ENCODE results near the gene CDC20. TPM values are rescaled to one million over a fixed set of nuclear protein-coding genes. Genes with fewer than 3 reads are reported as not detected.

CDC20 gene
- total RNA-seq, 4 donors from 2014 or later = 0.42 to 0.69 (median 0.54) TPM; not detected in 1

DNA sequence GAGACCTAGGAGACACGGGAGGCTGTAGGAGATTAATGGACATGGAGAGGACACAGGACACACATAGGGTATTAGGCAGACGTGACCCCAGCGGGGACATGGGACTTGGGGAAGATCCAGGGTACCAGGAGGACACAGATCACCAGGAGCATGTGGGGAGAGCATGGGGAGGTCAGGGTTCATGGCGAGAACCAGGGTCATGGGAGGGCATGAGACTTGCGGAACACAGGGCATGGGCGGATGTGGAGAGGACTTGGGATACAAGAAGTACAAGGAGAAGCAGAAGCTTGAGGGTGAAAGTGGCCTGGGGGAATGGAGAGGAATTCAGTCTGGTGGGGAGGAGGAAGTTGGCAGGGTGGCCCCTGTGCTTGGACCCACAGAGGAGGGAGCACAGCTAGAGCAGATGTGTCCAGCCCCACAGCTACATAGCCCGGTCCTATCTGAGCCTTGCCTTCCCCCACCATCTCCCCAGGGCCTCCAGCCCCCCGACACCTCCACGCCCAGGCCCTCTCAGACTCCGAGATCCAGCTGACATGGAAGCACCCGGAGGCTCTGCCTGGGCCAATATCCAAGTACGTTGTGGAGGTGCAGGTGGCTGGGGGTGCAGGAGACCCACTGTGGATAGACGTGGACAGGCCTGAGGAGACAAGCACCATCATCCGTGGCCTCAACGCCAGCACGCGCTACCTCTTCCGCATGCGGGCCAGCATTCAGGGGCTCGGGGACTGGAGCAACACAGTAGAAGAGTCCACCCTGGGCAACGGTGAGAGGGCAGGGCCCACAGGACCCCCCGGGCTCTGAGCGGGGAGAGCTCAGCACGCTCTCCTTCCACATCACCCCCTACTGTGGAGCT is 45.9 kb upstream of the CDC20 start:
- H3K9me3 ChIP-seq = no peaks in the 10 kb centered on the region
- no peak overlapping the region for H3K4me3 ChIP-seq
- H3K4me1 ChIP-seq = no peaks in the 10 kb centered on the region
- H3K36me3 ChIP-seq = no peaks in the 10 kb centered on the region
- ATAC-seq = no peak
- WGBS, 2 donors (ENCODE audit: low coverage in 1 of 2) = 86 to 95% methylated on average over 4 to 11 of the region's 24 CpGs
- no peaks in the 10 kb centered on the region for H3K27me3 ChIP-seq
- TF ChIP-seq POLR2A (IDR thresholded peaks at IDR 0.05) (no peak), POLR2AphosphoS5 (IDR thresholded peaks at IDR 0.05) (no peak), EP300 (IDR thresholded peaks at IDR 0.05) (no peak)
- TF ChIP-seq, protein P1, sequence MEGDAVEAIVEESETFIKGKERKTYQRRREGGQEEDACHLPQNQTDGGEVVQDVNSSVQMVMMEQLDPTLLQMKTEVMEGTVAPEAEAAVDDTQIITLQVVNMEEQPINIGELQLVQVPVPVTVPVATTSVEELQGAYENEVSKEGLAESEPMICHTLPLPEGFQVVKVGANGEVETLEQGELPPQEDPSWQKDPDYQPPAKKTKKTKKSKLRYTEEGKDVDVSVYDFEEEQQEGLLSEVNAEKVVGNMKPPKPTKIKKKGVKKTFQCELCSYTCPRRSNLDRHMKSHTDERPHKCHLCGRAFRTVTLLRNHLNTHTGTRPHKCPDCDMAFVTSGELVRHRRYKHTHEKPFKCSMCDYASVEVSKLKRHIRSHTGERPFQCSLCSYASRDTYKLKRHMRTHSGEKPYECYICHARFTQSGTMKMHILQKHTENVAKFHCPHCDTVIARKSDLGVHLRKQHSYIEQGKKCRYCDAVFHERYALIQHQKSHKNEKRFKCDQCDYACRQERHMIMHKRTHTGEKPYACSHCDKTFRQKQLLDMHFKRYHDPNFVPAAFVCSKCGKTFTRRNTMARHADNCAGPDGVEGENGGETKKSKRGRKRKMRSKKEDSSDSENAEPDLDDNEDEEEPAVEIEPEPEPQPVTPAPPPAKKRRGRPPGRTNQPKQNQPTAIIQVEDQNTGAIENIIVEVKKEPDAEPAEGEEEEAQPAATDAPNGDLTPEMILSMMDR (IDR thresholded peaks at IDR 0.05) = no peak
- H3K27ac ChIP-seq = no peak overlapping the region

DNA sequence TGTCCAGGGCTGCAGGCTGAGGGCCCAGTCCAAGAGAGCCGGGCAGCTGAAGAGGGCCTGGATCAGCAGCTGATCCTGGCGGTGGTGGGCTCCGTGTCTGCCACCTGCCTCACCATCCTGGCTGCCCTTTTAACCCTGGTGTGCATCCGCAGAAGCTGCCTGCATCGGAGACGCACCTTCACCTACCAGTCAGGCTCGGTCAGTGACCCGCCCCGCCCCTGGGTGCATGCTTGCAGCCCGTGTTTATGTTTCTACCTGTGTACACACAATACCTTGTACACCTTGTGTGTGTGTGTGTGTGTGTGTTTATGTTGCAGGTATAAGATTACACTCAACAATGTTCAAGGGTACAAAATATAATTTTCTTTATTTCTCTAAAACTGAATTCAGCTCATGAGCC is 45.0 kb upstream of the CDC20 start:
- no peak for ATAC-seq
- Histone ChIP-seq H3K27ac (no peak overlapping the region), H3K4me1 (no peaks in the 10 kb centered on the region), H3K4me3 (no peak overlapping the region), H3K9me3 (no peaks in the 10 kb centered on the region), H3K27me3 (no peaks in the 10 kb centered on the region), H3K36me3 (no peaks in the 10 kb centered on the region)
- TF ChIP-seq, protein P1 (IDR thresholded peaks at IDR 0.05) = no peak
- TF ChIP-seq POLR2A (IDR thresholded peaks at IDR 0.05) = no peak
- no peak for TF ChIP-seq EP300 (IDR thresholded peaks at IDR 0.05)
- TF ChIP-seq POLR2AphosphoS5 (IDR thresholded peaks at IDR 0.05) = no peak
- 81 to 100% methylated on average over 1 to 4 of the region's 10 CpGs for WGBS, 2 donors (ENCODE audit: low coverage in 1 of 2)

DNA sequence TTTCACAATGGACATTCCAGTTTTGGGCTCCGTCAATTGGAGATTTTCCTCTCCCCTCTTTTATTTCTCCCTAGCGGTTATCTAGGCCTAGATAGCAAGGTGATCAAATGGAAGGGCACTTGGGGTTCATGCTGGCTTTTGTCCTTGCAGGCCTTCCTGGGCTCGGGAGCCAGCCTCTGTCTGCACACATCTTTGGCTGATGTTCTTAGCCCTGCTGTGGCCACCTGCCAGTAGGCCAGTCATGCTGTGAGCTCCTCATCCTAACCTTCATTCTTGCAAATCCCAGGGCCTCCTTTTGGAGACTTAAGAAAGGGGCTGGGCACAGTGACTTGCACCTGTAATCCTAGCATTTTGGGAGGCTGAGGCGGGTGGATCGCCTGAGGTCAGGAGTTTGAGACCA is 44.5 kb upstream of the CDC20 start:
- H3K36me3 ChIP-seq = no peaks in the 10 kb centered on the region
- WGBS, 2 donors (ENCODE audit: low coverage in 1 of 2) = 90 to 91% methylated on average over 3 of the region's 5 CpGs

DNA sequence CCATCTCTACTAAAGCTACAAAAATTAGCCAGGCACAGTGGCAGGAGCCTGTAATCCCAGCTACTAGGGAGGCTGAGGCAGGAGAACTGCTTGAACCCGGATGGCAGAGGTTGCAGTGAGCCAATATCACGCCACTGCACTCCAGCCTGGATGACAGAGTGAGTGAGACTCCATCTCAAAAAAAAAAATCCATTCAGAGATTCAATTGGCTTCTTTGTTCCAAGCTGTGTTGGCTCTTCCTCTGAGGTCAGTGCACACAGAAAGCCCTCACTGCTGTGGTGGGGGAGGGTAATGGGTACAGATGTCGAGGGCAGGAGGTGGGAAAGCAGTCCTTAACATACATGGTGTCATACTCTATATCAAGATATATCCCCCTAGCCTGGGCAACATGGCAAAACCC is 43.3 kb upstream of the CDC20 start:
- ATAC-seq = no peak

More for the DNA sequence above, 44.5 kb upstream of the CDC20 start:
- Histone ChIP-seq H3K27ac (no peak overlapping the region), H3K4me3 (no peak overlapping the region), H3K9me3 (no peaks in the 10 kb centered on the region), H3K4me1 (no peaks in the 10 kb centered on the region), H3K27me3 (no peaks in the 10 kb centered on the region)
- TF ChIP-seq POLR2A (IDR thresholded peaks at IDR 0.05) (no peak), EP300 (IDR thresholded peaks at IDR 0.05) (no peak), POLR2AphosphoS5 (IDR thresholded peaks at IDR 0.05) (no peak)
- TF ChIP-seq, protein P1 (IDR thresholded peaks at IDR 0.05) = no peak
- no peak for ATAC-seq

More for the DNA sequence above, 43.3 kb upstream of the CDC20 start:
- WGBS, 2 donors (ENCODE audit: low coverage in 1 of 2) = 67 to 82% methylated on average over 1 to 3 of the region's 3 CpGs
- Histone ChIP-seq H3K36me3 (no peaks in the 10 kb centered on the region), H3K27me3 (no peaks in the 10 kb centered on the region), H3K9me3 (no peaks in the 10 kb centered on the region), H3K27ac (no peak overlapping the region), H3K4me3 (no peak overlapping the region), H3K4me1 (no peaks in the 10 kb centered on the region)
- TF ChIP-seq EP300 (IDR thresholded peaks at IDR 0.05) (no peak), POLR2A (IDR thresholded peaks at IDR 0.05) (no peak), POLR2AphosphoS5 (IDR thresholded peaks at IDR 0.05) (no peak)
- TF ChIP-seq, protein P1 (IDR thresholded peaks at IDR 0.05) = no peak

Data from gastroesophageal sphincter (tissue), 4 donors.